WTC11 (cell line): ENCODE data around the gene ASB13. TPM values are rescaled to one million over a fixed set of nuclear protein-coding genes. Genes with fewer than 3 reads are reported as not detected.

Experiments used
- ATAC-seq: fragments of 200-7000 bp; cut with Tn5 transposase; 2 replicates; pipeline ENCODE4 v1.10.0; 2021; ENCODE audit warnings: mild to moderate bottlenecking, moderate library complexity
- CTCF ChIA-PET: fragments of 300-600 bp; sonication (Branson Sonifier 250); formaldehyde crosslinking; loops from one replicate; lab custom pipeline; 2021; ENCODE audit warnings: antibody characterized with exemption; lab: Charles Lee
- POLR2A ChIA-PET: fragments of 350-600 bp; sonication (Branson Sonifier 250); formaldehyde crosslinking; loops from one replicate; lab custom pipeline; 2021; ENCODE audit warnings: antibody characterized with exemption; lab: Charles Lee
- DNase-seq: peaks from one replicate; pipeline ENCODE4 v3.0.0; 2021; ENCODE audit warnings: low spot score
- H3K27ac Mint-ChIP-seq: 2 replicates; pipeline ENCODE4 v1.8.0; 2021; ENCODE audit warnings: mixed read lengths
- H3K27me3 Mint-ChIP-seq: 2 replicates; pipeline ENCODE4 v1.8.0; 2021; ENCODE audit warnings: low read depth, mild to moderate bottlenecking, moderate library complexity, mixed read lengths
- H3K36me3 Mint-ChIP-seq: 2 replicates; pipeline ENCODE4 v1.8.0; 2021; ENCODE audit warnings: mixed read lengths
- H3K4me1 Mint-ChIP-seq: 2 replicates; pipeline ENCODE4 v1.8.0; 2022; ENCODE audit warnings: mixed read lengths
- H3K4me3 Mint-ChIP-seq: 2 replicates; pipeline ENCODE4 v1.8.0; 2021; ENCODE audit warnings: mild to moderate bottlenecking, moderate library complexity, mixed read lengths
- H3K9me3 Mint-ChIP-seq: 2 replicates; pipeline ENCODE4 v1.8.0; 2021; ENCODE audit warnings: mixed read lengths
- AR ChIP-seq: fragments of 250-450 bp; sonication (Bioruptor Pico); IDR thresholded peaks from 2 replicates; pipeline ENCODE4 v1.9.0; 2021; ENCODE audit warnings: mild to moderate bottlenecking
- ATF1 ChIP-seq: sonication (generic); formaldehyde crosslinking; IDR thresholded peaks from 2 replicates; pipeline ENCODE4 v1.8.1; 2023; ENCODE audit warnings: mild to moderate bottlenecking, moderate library complexity, missing genetic modification reagents
- ATF2 ChIP-seq: sonication (generic); formaldehyde crosslinking; IDR thresholded peaks from 2 replicates; pipeline ENCODE4 v1.8.1; 2022; ENCODE audit warnings: low read depth, missing genetic modification reagents, borderline replicate concordance
- CREB1 ChIP-seq: sonication (generic); formaldehyde crosslinking; IDR thresholded peaks from 2 replicates; pipeline ENCODE4 v1.8.0; 2023; ENCODE audit warnings: mild to moderate bottlenecking, missing genetic modification reagents
- CREM ChIP-seq: sonication (generic); formaldehyde crosslinking; IDR thresholded peaks from 2 replicates; pipeline ENCODE4 v1.8.1; 2022; ENCODE audit warnings: mild to moderate bottlenecking, missing genetic modification reagents, moderate library complexity
- CTCF ChIP-seq: fragments of 200-600 bp; IDR thresholded peaks from 2 replicates; pipeline ENCODE4 v1.8.0; 2022; ENCODE audit warnings: antibody characterized with exemption
- JUN ChIP-seq: sonication (generic); formaldehyde crosslinking; IDR thresholded peaks from 2 replicates; pipeline ENCODE4 v1.8.0; 2023; ENCODE audit warnings: mild to moderate bottlenecking, missing genetic modification reagents
- MYBL2 ChIP-seq: sonication (generic); formaldehyde crosslinking; IDR thresholded peaks from 2 replicates; pipeline ENCODE4 v1.8.1; 2023; ENCODE audit warnings: mild to moderate bottlenecking, moderate library complexity, missing genetic modification reagents
- NFATC4 ChIP-seq: fragments of 250-450 bp; sonication (Bioruptor Pico); IDR thresholded peaks from 2 replicates; pipeline ENCODE4 v1.9.0; 2021; ENCODE audit warnings: mild to moderate bottlenecking
- NFE2L1 ChIP-seq: sonication (generic); formaldehyde crosslinking; IDR thresholded peaks from 2 replicates; pipeline ENCODE4 v1.8.1; 2023; ENCODE audit warnings: missing genetic modification reagents
- NR2C2 ChIP-seq: sonication (generic); formaldehyde crosslinking; IDR thresholded peaks from 2 replicates; pipeline ENCODE4 v1.8.0; 2022; ENCODE audit warnings: mild to moderate bottlenecking, missing genetic modification reagents
- RORB ChIP-seq: fragments of 250-450 bp; sonication (Bioruptor Pico); IDR thresholded peaks from 2 replicates; pipeline ENCODE4 v1.9.0; 2021; ENCODE audit warnings: mild to moderate bottlenecking
- TEAD4 ChIP-seq: sonication (generic); formaldehyde crosslinking; IDR thresholded peaks from 2 replicates; pipeline ENCODE4 v1.8.0; 2022; ENCODE audit warnings: mild to moderate bottlenecking, missing genetic modification reagents
- USF2 ChIP-seq: sonication (generic); formaldehyde crosslinking; IDR thresholded peaks from 2 replicates; pipeline ENCODE4 v1.8.1; 2023; ENCODE audit warnings: mild to moderate bottlenecking, missing genetic modification reagents, moderate library complexity
- ZNF138 ChIP-seq: sonication (generic); formaldehyde crosslinking; conservative IDR thresholded peaks from 2 replicates; pipeline ENCODE4 v1.8.1; 2022; ENCODE audit warnings: mild to moderate bottlenecking, moderate library complexity, missing genetic modification reagents
- ZNF281 ChIP-seq: sonication (generic); formaldehyde crosslinking; IDR thresholded peaks from 2 replicates; pipeline ENCODE4 v1.8.0; 2023; ENCODE audit warnings: mild to moderate bottlenecking, missing genetic modification reagents
- ZNF396 ChIP-seq: fragments of 250-450 bp; sonication (Bioruptor Pico); IDR thresholded peaks from 2 replicates; pipeline ENCODE4 v1.8.0; 2021; ENCODE audit warnings: mild to moderate bottlenecking, moderate library complexity, borderline replicate concordance
- ZNF423 ChIP-seq: fragments of 250-450 bp; sonication (Bioruptor Pico); IDR thresholded peaks from 2 replicates; pipeline ENCODE4 v2.1.2; 2022; ENCODE audit warnings: mild to moderate bottlenecking, moderate library complexity
- ZNF425 ChIP-seq: fragments of 250-450 bp; sonication (Bioruptor Pico); conservative IDR thresholded peaks from 2 replicates; pipeline ENCODE4 v1.9.0; 2021; ENCODE audit warnings: mild to moderate bottlenecking
- total RNA-seq: library from RNA; stranded (reverse); gene quantifications from 3 replicates; pipeline ENCODE4 v1.2.3, GENCODE V29; 2021

The ASB13 gene
- total RNA-seq, 1 experiment from 2014 or later = 23.4 TPM

- TF ChIP-seq TEAD4 (CRISPR knock-in tag) = no peak
- TF ChIP-seq RORB (CRISPR knock-in tag) = no peak
- no peak for TF ChIP-seq ZNF281
- TF ChIP-seq NFATC4 (CRISPR knock-in tag) = no peak
- TF ChIP-seq NFE2L1 (CRISPR knock-in tag) = no peak
These were observed 60.1 kb downstream of the ASB13 start (continued) for GRCh38 chr10:5606321-5606720.

- Mint-ChIP-seq H3K36me3 (no peaks in the 10 kb centered on the region), H3K27me3 (no peaks in the 10 kb centered on the region; the same call in 1 of the 2 replicates), H3K4me3 (no peak overlapping the region), H3K27ac (no peak overlapping the region), H3K4me1 (no peaks in the 10 kb centered on the region), H3K9me3 (peaks cover 10% of the 10 kb centered on the region)
- DNase-seq (no peak), ATAC-seq (no peak)
- ChIA-PET POLR2A (no interaction called here), CTCF (interaction anchor here (0.6 to 1.4 kb wide), 3 partner anchors 10 to 715 kb away, joined by 4 to 5 read pairs (median 5); no protein-coding TSS in a partner anchor)
- TF ChIP-seq ZNF423 (CRISPR knock-in tag) = no peak
- no peak for TF ChIP-seq TEAD4 (CRISPR knock-in tag)
- no peak for TF ChIP-seq ZNF425 (CRISPR knock-in tag)
- TF ChIP-seq JUN (CRISPR knock-in tag) = no peak
- no peak for TF ChIP-seq ZNF396 (CRISPR knock-in tag)
These were observed 61.4 kb downstream of the ASB13 start for GRCh38 chr10:5604961-5605360.

- Mint-ChIP-seq H3K27ac (no peak overlapping the region), H3K27me3 (no peaks in the 10 kb centered on the region; the same call in 1 of the 2 replicates), H3K4me1 (no peaks in the 10 kb centered on the region), H3K4me3 (no peak overlapping the region), H3K36me3 (no peaks in the 10 kb centered on the region), H3K9me3 (peaks cover 10% of the 10 kb centered on the region)
- ChIA-PET CTCF (interaction anchor here (0.6 to 1.4 kb wide), 4 partner anchors 10 to 714 kb away, joined by 3 to 5 read pairs (median 4); no protein-coding TSS in a partner anchor), POLR2A (no interaction called here)
- no peak for DNase-seq
- ATAC-seq = no peak
- TF ChIP-seq CREM (CRISPR knock-in tag) (no peak), NR2C2 (no peak), ATF1 (no peak), USF2 (CRISPR knock-in tag) (no peak), ZNF396 (CRISPR knock-in tag) (no peak), AR (CRISPR knock-in tag) (no peak), CREB1 (CRISPR knock-in tag) (no peak), CTCF (no peak), ZNF423 (CRISPR knock-in tag) (no peak), ZNF138 (no peak), ATF2 (CRISPR knock-in tag) (no peak), MYBL2 (no peak)
These were observed 62.0 kb downstream of the ASB13 start for GRCh38 chr10:5604236-5604925.
